OCI-LY3 (cell line): Measurements from ENCODE around the gene CYGB.
"Not testable (repeated sequence)": the region's sequence is repeated elsewhere in the genome, so short reads cannot be mapped to it uniquely, and the experiment has no call there.

Experiments
- EZH2phosphoT487 ChIP-seq: fragments of 200-600 bp; shearing (Covaris generic); IDR thresholded peaks from 2 replicates; pipeline ENCODE4 v1.6.1; 2018; ENCODE audit warnings: antibody characterized with exemption, mixed run types, low read depth
- TF ChIP-seq, protein P1 (sequence below): fragments of 200-600, 300-600 bp; sonication (generic); IDR thresholded peaks from 2 replicates; pipeline ENCODE4 v1.5.1; 2014; ENCODE audit warnings: antibody characterized with exemption, low read length, low read depth

DNA sequence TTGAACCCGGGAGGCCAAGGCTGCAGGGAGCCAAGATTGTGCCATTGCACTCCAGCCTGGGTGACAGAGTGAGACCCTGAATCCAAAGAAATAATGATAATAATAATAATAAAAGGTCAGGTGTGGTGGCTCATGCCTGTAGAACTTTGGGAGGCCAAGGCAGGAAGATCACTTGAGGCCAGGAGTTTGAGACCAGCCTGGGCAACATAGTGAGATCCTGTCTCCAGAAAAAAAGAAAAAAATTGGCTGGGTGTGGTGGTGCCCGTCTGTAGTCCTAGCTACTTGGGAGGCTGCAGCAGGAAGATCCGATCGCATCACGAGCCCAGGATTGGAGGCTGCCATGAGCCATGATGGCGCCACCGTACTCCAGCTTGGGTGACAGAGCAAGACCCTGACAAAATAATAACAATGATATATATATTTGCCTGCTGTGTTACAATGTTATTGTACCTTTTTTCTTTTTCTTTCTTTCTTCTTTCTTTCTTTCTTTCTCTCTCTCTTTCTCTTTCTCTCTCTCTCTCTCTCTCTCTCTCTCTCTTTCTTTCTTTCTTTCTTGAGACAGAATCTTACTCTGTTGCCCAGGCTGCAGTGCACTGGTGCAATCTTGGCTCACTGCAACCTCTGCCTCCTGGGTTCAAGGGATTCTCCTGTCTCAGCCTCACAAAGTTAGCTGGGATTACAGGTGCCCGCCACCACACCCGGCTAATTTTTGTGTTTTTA lies 3.7 kb downstream of the CYGB start:
- TF ChIP-seq, protein P1, sequence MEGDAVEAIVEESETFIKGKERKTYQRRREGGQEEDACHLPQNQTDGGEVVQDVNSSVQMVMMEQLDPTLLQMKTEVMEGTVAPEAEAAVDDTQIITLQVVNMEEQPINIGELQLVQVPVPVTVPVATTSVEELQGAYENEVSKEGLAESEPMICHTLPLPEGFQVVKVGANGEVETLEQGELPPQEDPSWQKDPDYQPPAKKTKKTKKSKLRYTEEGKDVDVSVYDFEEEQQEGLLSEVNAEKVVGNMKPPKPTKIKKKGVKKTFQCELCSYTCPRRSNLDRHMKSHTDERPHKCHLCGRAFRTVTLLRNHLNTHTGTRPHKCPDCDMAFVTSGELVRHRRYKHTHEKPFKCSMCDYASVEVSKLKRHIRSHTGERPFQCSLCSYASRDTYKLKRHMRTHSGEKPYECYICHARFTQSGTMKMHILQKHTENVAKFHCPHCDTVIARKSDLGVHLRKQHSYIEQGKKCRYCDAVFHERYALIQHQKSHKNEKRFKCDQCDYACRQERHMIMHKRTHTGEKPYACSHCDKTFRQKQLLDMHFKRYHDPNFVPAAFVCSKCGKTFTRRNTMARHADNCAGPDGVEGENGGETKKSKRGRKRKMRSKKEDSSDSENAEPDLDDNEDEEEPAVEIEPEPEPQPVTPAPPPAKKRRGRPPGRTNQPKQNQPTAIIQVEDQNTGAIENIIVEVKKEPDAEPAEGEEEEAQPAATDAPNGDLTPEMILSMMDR: not testable (repeated sequence)
- TF ChIP-seq EZH2phosphoT487: not testable (repeated sequence)
